ENCODE data around the gene PTOV1.

Gene PTOV1

GRCh38 chr19:49850487-49851342, at the start of gene PTOV1:
Gene PTOV1 (plus strand): TSS chr19:49851159.
- DNase-seq: peak; percentile 92

GRCh38 chr19:49801401-49801888, 49.5 kb upstream of the PTOV1 start:
- no peak for DNase-seq

GRCh38 chr19:49801966-49802661, 48.8 kb upstream of the PTOV1 start:
- DNase-seq: peak; percentile 91

GRCh38 chr19:49802836-49803528, 48.0 kb upstream of the PTOV1 start:
- DNase-seq: no peak

GRCh38 chr19:49803529-49803856, 47.5 kb upstream of the PTOV1 start:
- DNase-seq: no peak

GRCh38 chr19:49805822-49806619, 44.9 kb upstream of the PTOV1 start:
- no peak for DNase-seq

GRCh38 chr19:49806620-49806959, 44.4 kb upstream of the PTOV1 start:
- no peak for DNase-seq

- DNase-seq: no peak
These were observed 43.7 kb upstream of the PTOV1 start for GRCh38 chr19:49807058-49807903.

GRCh38 chr19:49807904-49808675, 42.9 kb upstream of the PTOV1 start:
- DNase-seq: no peak

GRCh38 chr19:49808711-49809159, 42.2 kb upstream of the PTOV1 start:
- DNase-seq: peak; percentile 93

- peak; percentile 66 for DNase-seq
These were observed 41.6 kb upstream of the PTOV1 start for GRCh38 chr19:49809160-49809940.

- peak; percentile 31 for DNase-seq
These were observed 41.0 kb upstream of the PTOV1 start for GRCh38 chr19:49809941-49810389.

GRCh38 chr19:49811328-49811727, 39.6 kb upstream of the PTOV1 start:
- peak; percentile 39 for DNase-seq

- DNase-seq: no peak
These were observed 38.4 kb upstream of the PTOV1 start for GRCh38 chr19:49812452-49812996.

GRCh38 chr19:49812997-49813861, 37.7 kb upstream of the PTOV1 start, which contains the start of gene FUZ:
Gene FUZ (minus strand): TSS chr19:49813292. CDS start chr19:49813106, 186 bp downstream.
- DNase-seq: peak; percentile 99

GRCh38 chr19:49814010-49814409, 36.9 kb upstream of the PTOV1 start:
- DNase-seq: no peak

GRCh38 chr19:49816590-49816989, 34.4 kb upstream of the PTOV1 start:
- peak; percentile 29 for DNase-seq

- DNase-seq: peak; percentile 93
These were observed 32.9 kb upstream of the PTOV1 start, which contains the start of gene MED25 for GRCh38 chr19:49817964-49818648. Gene MED25 (plus strand): TSS chr19:49818289. CDS start chr19:49818342, 53 bp downstream.

Measured in left hindlimb (tissue), 1 donor.